GM12873 (cell line): ENCODE measurements around the gene NEMP2.

Experiments used
- CTCF ChIP-seq: IDR thresholded peaks from 2 replicates; pipeline ENCODE4 v1.5.1; 2012; ENCODE audit warnings: low read depth, mild to moderate bottlenecking, moderate library complexity, low read length, control low read depth; ENCODE audit not compliant: insufficient read depth; ENCODE audit errors: missing control alignments

NEMP2 gene

GRCh38 chr2:190500054-190500502, 34.4 kb downstream of the NEMP2 start:
- no peak for TF ChIP-seq CTCF

DNA sequence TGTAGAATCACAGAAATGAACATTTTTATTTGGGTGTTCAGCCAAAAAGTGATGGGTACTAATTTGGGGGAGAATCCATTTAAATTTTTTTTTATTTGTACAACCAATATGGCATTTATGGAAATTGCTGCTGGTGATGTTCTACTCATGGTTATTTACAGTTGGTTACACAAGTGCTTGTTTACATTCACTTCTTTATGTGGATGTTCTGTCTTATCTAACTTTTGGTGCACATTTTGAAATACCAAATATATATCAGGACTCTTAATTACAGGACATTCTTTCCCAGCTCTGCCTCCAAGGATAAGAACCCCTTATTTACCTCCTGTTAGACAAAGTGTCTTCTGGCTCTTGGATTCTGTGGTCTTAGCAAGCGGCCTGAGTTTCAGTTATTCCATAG, 35.2 kb downstream of the NEMP2 start:
- no peak for TF ChIP-seq CTCF

DNA sequence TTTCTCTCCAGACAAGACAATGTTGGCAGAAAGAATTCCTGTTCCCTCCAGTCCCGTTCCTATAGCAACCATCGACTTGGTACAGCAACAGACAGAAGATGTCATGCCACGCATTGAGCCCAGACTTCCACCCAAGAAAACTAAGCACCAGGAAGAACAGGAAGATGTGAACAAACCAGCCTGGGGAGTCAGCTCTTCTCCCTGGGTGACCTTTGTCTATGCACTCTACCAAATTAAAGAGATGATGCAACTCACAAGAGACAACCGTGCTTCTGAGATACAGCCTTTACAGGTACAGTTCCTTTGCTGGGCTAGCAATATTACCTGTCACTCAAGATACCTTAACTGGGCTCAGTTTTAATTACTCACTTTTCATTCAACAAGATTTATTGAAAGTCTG, 37.1 kb downstream of the NEMP2 start:
- no peak for TF ChIP-seq CTCF

- no peak for TF ChIP-seq CTCF
Measured at GRCh38 chr2:190493095-190493494, 41.4 kb downstream of the NEMP2 start.

- no peak for TF ChIP-seq CTCF
Measured at GRCh38 chr2:190490502-190490901, 44.0 kb downstream of the NEMP2 start.

GRCh38 chr2:190489475-190489874, 45.0 kb downstream of the NEMP2 start:
- no peak for TF ChIP-seq CTCF

DNA sequence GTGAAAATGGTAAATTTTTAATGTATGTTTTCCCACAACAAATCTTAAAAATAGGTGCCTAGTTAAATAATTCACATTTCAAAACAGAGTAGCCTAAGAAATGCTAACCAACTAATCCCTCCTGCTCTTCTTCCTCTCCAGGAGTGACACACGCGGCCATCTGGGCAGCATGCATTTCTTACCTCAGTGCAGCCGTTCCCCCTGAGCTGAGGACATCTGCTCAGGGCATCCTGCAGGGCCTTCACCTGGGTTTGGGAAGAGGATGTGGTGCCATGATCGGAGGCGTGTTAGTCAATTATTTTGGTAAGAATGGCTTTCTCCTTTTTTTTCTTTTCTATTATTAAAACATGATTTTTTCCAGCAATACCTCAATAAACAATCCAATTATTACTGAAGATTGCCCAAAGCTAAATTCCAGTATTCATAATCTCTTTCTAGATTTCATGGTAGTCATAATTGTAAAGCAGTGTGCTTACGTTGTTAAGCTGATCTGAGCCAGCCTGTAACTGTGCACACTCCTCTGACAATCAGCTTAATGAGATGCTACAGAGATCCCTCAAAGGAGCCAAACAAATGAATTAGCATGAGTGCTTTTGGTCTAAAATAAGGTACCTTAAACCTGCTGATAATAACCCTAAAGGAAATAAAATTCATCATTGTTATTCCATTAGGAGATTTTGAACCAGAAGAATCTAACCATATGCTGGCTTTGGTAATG, 45.8 kb downstream of the NEMP2 start:
- no peak for TF ChIP-seq CTCF
